Tibial artery (tissue), 4 donors: Measurements from ENCODE around the gene VPS52.

Source experiments
- DNase-seq, 2 donors: peaks; one replicate each; pipeline ENCODE4 v3.0.0-alpha.2; 2019
- H3K27ac ChIP-seq, 2 donors: fragments of 200-600 bp; sonication (generic) in 1 of 2; 1 replicate in 1 of 2; 2 replicates in 1 of 2; pipeline ENCODE4 v1.5.1; 2018 to 2019; ENCODE audit warnings: mild to moderate bottlenecking in 1 of 2
- H3K27me3 ChIP-seq, 2 donors: fragments of 200-600 bp; sonication (generic) in 1 of 2; one replicate each; pipeline versions ENCODE4 v1.5.1 to v1.6.0; 2016 to 2019
- H3K36me3 ChIP-seq, 3 donors: fragments of 200-600 bp; sonication (generic) in 2 of 3; one replicate each; pipeline ENCODE4 v1.5.1; 2016 to 2019; ENCODE audit warnings: mild to moderate bottlenecking in 2 of 3
- H3K4me1 ChIP-seq, 4 donors: fragments of 200-600 bp; sonication (generic) in 2 of 4; 1 replicate in 3 of 4; 2 replicates in 1 of 4; pipeline ENCODE4 v1.5.1; 2016 to 2019
- H3K4me3 ChIP-seq, 2 donors: fragments of 200-600 bp; sonication (generic) in 1 of 2; 1 replicate in 1 of 2; 2 replicates in 1 of 2; pipeline ENCODE4 v1.5.1; 2018 to 2019; ENCODE audit warnings: mild to moderate bottlenecking in 2 of 2
- H3K9me3 ChIP-seq, 3 donors: fragments of 200-600 bp; sonication (generic) in 1 of 3; one replicate each; pipeline ENCODE4 v1.5.1; 2016 to 2019
- intact Hi-C: fragments of 100-400 bp; cut with DNase I; formaldehyde crosslinking; loops from one replicate; pipeline ENCODE4 v1.15.0; 2023; ENCODE audit warnings: low total_unique reads
- TF ChIP-seq, protein P1 (sequence below), 2 experiments: fragments of 200-600 bp in 1 of 2; fragments of 450-650 bp in 1 of 2; IDR thresholded peaks; one replicate each; pipeline ENCODE4 v1.5.1; 2017 to 2019; ENCODE audit warnings: antibody characterized with exemption in 2 of 2, mild to moderate bottlenecking in 1 of 2, moderate library complexity in 1 of 2

The VPS52 gene

GRCh38 chr6:33212857-33213165 lies 58.9 kb downstream of the VPS52 start:
- Histone ChIP-seq H3K27ac (peak overlapping the region in 1 of 2 donors; percentile 56), H3K4me3 (peak overlapping the region; percentile 52 to 54), H3K4me1 (peaks cover 0 to 26% (median 19%) of the 10 kb centered on the region in 4 donors), H3K27me3 (no peaks in the 10 kb centered on the region), H3K36me3 (peaks cover 0 to 28% (median 22%) of the 10 kb centered on the region in 3 donors), H3K9me3 (no peaks in the 10 kb centered on the region)
- intact Hi-C loops, result loop anchor here (5.0 kb wide), 1 partner anchor 34 kb away; no protein-coding TSS in a partner anchor
- TF ChIP-seq, protein P1, sequence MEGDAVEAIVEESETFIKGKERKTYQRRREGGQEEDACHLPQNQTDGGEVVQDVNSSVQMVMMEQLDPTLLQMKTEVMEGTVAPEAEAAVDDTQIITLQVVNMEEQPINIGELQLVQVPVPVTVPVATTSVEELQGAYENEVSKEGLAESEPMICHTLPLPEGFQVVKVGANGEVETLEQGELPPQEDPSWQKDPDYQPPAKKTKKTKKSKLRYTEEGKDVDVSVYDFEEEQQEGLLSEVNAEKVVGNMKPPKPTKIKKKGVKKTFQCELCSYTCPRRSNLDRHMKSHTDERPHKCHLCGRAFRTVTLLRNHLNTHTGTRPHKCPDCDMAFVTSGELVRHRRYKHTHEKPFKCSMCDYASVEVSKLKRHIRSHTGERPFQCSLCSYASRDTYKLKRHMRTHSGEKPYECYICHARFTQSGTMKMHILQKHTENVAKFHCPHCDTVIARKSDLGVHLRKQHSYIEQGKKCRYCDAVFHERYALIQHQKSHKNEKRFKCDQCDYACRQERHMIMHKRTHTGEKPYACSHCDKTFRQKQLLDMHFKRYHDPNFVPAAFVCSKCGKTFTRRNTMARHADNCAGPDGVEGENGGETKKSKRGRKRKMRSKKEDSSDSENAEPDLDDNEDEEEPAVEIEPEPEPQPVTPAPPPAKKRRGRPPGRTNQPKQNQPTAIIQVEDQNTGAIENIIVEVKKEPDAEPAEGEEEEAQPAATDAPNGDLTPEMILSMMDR (IDR thresholded peaks at IDR 0.05), result no peak
- no peak for DNase-seq

DNA sequence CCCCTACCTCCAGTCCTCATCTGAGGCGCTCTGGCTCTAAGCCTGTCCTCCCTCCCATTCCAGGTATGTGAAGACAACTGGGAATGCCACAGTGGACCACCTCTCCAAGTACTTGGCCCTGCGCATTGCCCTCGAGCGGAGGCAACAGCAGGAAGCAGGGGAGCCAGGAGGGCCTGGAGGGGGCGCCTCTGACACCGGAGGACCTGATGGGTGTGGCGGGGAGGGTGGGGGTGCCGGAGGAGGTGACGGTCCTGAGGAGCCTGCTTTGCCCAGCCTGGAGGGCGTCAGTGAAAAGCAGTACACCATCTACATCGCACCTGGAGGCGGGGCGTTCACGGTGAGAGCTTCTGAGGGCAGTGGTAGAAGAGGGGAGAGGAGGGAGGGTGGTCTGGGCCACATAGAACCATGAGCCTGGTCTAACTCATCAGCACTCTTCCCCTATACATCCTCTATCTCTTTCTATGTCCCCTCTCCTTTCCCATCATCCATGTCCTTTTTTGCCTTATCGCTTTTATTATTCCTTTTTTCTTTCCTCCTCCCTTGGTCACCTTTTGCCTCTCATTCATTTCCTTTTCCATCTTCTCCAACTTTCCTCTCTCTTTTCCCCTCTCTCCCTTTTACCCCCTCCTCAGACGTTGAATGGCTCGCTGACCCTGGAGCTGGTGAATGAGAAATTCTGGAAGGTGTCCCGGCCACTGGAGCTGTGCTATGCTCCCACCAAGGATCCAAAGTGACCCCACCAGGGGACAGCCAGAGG lies 59.8 kb downstream of the VPS52 start:
- TF ChIP-seq, protein P1 (IDR thresholded peaks at IDR 0.05), result no peak
- H3K9me3 ChIP-seq, result no peaks in the 10 kb centered on the region
- H3K4me3 ChIP-seq, result no peak overlapping the region
- intact Hi-C loops, result loop anchor here (5.0 kb wide), 1 partner anchor 35 kb away; no protein-coding TSS in a partner anchor
- H3K4me1 ChIP-seq, result peaks cover 0 to 34% (median 26%) of the 10 kb centered on the region in 4 donors
- H3K27me3 ChIP-seq, result no peaks in the 10 kb centered on the region
- H3K27ac ChIP-seq, result no peak overlapping the region
- DNase-seq, result peak in 1 of 2 donors; percentile 63
- peaks cover 0 to 28% (median 22%) of the 10 kb centered on the region in 3 donors for H3K36me3 ChIP-seq

- intact Hi-C loops, result loop anchor here (5.0 kb wide), 1 partner anchor 36 kb away; no protein-coding TSS in a partner anchor
- H3K4me1 ChIP-seq, result peaks cover 0 to 35% (median 29%) of the 10 kb centered on the region in 4 donors
These were observed 60.5 kb downstream of the VPS52 start for GRCh38 chr6:33211136-33211535.

DNA sequence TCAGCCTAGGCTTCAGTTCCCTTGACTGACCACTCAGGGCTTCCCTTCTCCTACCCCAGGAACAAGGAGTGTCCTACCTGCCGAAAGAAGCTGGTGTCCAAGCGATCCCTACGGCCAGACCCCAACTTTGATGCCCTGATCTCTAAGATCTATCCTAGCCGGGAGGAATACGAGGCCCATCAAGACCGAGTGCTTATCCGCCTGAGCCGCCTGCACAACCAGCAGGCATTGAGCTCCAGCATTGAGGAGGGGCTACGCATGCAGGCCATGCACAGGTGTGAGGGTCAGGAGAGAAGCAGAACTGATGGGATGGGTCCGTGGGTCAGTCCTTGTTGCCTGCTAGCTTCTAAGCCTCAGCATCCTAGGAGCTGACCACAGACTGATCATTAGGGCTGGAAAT lies 61.8 kb downstream of the VPS52 start:
- TF ChIP-seq, protein P1 (IDR thresholded peaks at IDR 0.05), result no peak
- Histone ChIP-seq H3K36me3 (peaks cover 0 to 28% (median 22%) of the 10 kb centered on the region in 3 donors), H3K27ac (no peak overlapping the region), H3K9me3 (no peaks in the 10 kb centered on the region), H3K4me3 (no peak overlapping the region), H3K27me3 (no peaks in the 10 kb centered on the region), H3K4me1 (peaks cover 0 to 40% (median 35%) of the 10 kb centered on the region in 4 donors)
- DNase-seq, result peak in 1 of 2 donors; percentile 53
- intact Hi-C loops, result loop anchor here (5.0 kb wide), 1 partner anchor 37 kb away; no protein-coding TSS in a partner anchor

More at GRCh38 chr6:33211136-33211535, 60.5 kb downstream of the VPS52 start:
- no peaks in the 10 kb centered on the region for H3K9me3 ChIP-seq
- TF ChIP-seq, protein P1 (IDR thresholded peaks at IDR 0.05), result no peak
- H3K4me3 ChIP-seq, result no peak overlapping the region
- H3K27me3 ChIP-seq, result no peaks in the 10 kb centered on the region
- H3K36me3 ChIP-seq, result peaks cover 0 to 28% (median 22%) of the 10 kb centered on the region in 3 donors
- no peak for DNase-seq
- no peak overlapping the region for H3K27ac ChIP-seq

- DNase-seq, result peak; percentile 86 to 95
- Histone ChIP-seq H3K27me3 (no peaks in the 10 kb centered on the region), H3K4me1 (peaks cover 0 to 47% (median 40%) of the 10 kb centered on the region in 4 donors), H3K9me3 (no peaks in the 10 kb centered on the region), H3K4me3 (peak within 1 kb of the TSS; percentile 73 to 79), H3K36me3 (peaks cover 4 to 36% (median 27%) of the 10 kb centered on the region in 3 donors), H3K27ac (peak within 1 kb of the TSS; percentile 93 to 97)
- intact Hi-C loops, result no loop called here
- TF ChIP-seq, protein P1 (IDR thresholded peaks at IDR 0.05), result no peak
These were observed 63.3 kb downstream of the VPS52 start, which contains the start of gene RING1 for GRCh38 chr6:33208091-33208967. TSS of gene RING1 (plus strand) at chr6:33208500. CDS start at chr6:33208823, 323 bp downstream.
